Ectodermal cell (in vitro differentiated cells): ENCODE measurements around the gene ARL10.

ENCODE experiments used
- H3K27ac ChIP-seq: 2 replicates; pipeline ENCODE4 v1.7.0; 2013; ENCODE audit warnings: mild to moderate bottlenecking, low read depth, low read length; ENCODE audit not compliant: insufficient read depth, poor library complexity, severe bottlenecking
- H3K27me3 ChIP-seq: 2 replicates; pipeline ENCODE4 v1.7.0; 2013; ENCODE audit warnings: mild to moderate bottlenecking, low read length; ENCODE audit not compliant: insufficient read depth, control insufficient read depth, poor library complexity, severe bottlenecking
- H3K36me3 ChIP-seq: one replicate; pipeline ENCODE4 v1.7.0; 2013; ENCODE audit warnings: low read length; ENCODE audit not compliant: control insufficient read depth, insufficient read depth
- H3K4me1 ChIP-seq: one replicate; pipeline ENCODE4 v1.7.0; 2013; ENCODE audit warnings: low read length; ENCODE audit not compliant: control insufficient read depth, insufficient read depth
- H3K4me3 ChIP-seq: 2 replicates; pipeline ENCODE4 v1.7.0; 2013; ENCODE audit warnings: low read depth, low read length, control low read depth; ENCODE audit not compliant: insufficient read depth
- H3K9me3 ChIP-seq: 2 replicates; pipeline ENCODE4 v1.7.0; 2013; ENCODE audit warnings: mild to moderate bottlenecking, low read length, moderate library complexity; ENCODE audit not compliant: control insufficient read depth
- WGBS, 2 experiments: methylation state at CpG; one replicate each; pipeline ENCODE4 v1.1.7; 2013; ENCODE audit warnings: missing lambda C conversion rate in 2 of 2; 5-methylcytosine and 5-hydroxymethylcytosine counted together

Gene ARL10

DNA sequence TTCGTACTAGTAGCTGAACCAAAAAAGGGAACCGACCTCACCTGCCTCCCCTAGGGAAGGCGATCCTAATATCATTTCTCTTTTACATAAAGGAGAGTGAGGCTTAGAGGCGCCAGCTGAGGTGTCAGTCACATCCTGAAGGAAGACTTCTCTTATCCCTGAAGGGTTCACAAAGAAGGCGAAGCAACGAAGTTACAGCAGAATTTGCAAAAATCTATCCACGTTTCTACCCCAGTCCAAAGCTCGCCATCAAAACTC is 3.1 kb upstream of the ARL10 start:
- WGBS, 2 experiments: 51 to 54% methylated on average over 8 of the region's 8 CpGs
- peaks cover 55% of the 10 kb centered on the region for H3K27me3 ChIP-seq
- H3K9me3 ChIP-seq: no peaks in the 10 kb centered on the region
- H3K36me3 ChIP-seq: peaks cover 7% of the 10 kb centered on the region
- H3K27ac ChIP-seq: no peak overlapping the region
- no peaks in the 10 kb centered on the region for H3K4me1 ChIP-seq
- H3K4me3 ChIP-seq: peak overlapping the region; percentile 99

DNA sequence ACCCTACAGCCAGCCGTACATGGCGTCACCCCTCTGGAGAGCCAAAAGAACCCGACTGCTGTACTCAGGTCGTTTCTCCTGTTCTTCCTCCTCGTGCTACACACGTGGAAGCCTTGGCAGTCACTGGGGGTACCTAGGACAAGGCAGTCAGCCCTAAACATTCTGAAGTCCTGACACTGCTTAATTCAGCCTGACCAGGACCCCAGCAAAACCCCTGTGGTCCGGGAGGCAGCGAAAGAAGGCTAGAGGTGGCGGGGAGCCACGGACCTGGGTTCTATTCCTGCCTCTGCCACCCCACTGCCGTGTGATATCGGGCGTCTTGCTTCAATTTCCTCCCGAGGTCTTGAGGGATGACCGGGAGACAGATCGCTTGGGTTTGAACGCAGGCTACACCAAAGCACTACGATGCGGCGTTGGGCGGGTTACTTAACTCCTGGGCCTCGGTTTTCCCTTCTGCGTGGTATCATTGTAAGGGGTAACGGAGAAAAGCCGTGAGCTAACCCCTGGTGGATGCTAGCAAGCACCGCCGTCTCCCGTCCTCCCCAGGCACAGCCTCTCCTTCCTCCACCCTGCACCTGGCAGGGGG is 429 bp upstream of the ARL10 start:
- Histone ChIP-seq H3K4me1 (no peaks in the 10 kb centered on the region), H3K9me3 (no peaks in the 10 kb centered on the region), H3K4me3 (peak overlapping the region; percentile 70), H3K27me3 (peaks cover 59% of the 10 kb centered on the region), H3K27ac (no peak overlapping the region), H3K36me3 (peaks cover 6% of the 10 kb centered on the region)
- 41% methylated on average over 27 to 28 of the region's 28 CpGs for WGBS, 2 experiments

DNA sequence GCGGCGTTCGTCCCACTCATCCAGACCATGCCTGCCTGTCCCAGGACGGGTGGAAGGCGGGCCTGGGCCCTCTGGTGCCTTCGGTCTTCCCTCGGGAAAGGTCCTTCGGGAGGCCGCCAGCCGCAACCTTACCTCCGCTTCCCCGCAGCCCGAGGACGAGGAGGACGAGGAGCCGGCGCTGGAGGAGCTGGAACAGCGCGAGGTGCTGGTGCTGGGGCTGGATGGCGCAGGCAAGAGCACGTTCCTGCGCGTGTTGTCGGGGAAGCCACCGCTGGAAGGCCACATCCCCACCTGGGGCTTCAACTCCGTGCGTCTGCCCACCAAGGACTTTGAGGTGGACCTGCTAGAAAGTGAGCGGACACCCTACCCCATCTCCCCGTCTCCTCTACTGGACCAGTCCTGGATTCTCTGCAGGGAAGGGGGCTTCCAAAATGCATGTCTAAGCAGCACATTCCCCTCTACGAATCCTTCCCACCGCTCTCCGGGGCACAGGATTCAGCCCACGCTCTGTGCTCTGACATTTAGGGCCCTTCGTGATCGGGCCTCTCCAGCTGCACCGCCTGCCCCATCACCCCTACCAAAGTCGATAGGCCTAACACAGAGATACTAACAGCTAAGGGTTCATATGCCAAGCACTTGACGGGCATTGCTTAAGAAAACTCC is 1.1 kb downstream of the ARL10 start:
- no peak overlapping the region for H3K27ac ChIP-seq

DNA sequence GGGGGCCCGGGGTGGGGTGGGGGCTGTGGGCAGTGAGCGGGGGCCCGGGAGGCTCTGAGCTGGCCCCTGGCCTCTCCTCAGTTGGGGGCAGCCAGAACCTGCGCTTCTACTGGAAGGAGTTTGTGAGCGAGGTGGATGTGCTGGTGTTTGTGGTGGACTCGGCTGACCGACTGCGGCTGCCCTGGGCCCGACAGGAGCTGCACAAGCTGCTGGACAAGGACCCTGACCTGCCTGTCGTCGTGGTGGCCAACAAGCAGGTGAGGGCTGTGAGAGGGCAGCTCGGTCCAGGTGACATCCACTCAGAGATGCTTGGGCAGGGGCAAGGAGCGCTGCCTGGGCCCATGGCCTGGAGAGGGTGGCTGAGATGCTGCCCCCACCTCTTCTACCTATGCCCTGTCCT is 3.4 kb downstream of the ARL10 start:
- Histone ChIP-seq H3K4me1 (no peaks in the 10 kb centered on the region), H3K36me3 (peaks cover 6% of the 10 kb centered on the region), H3K9me3 (no peaks in the 10 kb centered on the region), H3K27ac (no peak overlapping the region), H3K4me3 (no peak overlapping the region), H3K27me3 (peaks cover 38% of the 10 kb centered on the region)
- 92 to 95% methylated on average over 13 of the region's 13 CpGs for WGBS, 2 experiments

More for the DNA sequence above, 1.1 kb downstream of the ARL10 start:
- WGBS, 2 experiments: 30% methylated on average over 38 of the region's 38 CpGs
- Histone ChIP-seq H3K36me3 (peaks cover 6% of the 10 kb centered on the region), H3K9me3 (no peaks in the 10 kb centered on the region), H3K4me3 (peak overlapping the region; percentile 70), H3K27me3 (peaks cover 59% of the 10 kb centered on the region), H3K4me1 (no peaks in the 10 kb centered on the region)

DNA sequence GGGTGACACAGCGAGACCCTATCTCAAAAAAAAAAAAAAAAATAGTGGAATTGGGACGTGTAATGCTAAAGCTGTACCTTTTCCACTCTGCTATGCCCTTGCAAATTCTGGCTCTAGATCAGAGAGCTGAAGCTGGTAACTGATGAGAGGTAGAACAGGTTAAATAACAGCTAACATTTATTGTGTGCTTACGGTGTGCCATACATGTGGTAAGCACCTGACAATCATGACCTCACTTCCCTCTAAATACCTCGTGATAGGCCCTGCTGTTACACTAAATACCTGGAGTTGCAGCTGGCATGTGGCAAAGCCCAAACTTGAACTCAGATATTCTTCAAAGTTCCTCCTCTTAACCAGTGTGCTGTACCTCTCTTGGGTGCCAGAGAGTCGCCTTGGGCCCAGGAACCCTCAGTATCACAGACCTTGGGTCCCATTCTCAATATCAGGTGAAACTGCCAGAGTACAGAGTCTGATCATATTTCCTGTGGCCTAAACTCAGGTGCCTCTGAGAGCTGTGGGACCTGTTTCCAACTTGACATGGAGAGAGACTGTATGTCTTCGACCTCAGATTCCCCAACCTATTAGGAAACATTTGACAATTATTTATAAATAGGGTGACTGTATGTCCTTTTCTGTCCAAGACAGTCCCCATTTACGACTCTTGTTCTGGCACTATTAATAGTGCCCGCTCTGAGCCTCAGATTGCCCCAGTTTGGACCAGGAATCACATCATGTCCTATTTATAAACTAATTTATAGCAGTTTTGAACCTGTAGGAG is 4.8 kb downstream of the ARL10 start:
- 92 to 94% methylated on average over 8 of the region's 8 CpGs for WGBS, 2 experiments
- no peaks in the 10 kb centered on the region for H3K9me3 ChIP-seq
- H3K4me1 ChIP-seq: no peaks in the 10 kb centered on the region
- peaks cover 24% of the 10 kb centered on the region for H3K27me3 ChIP-seq
- H3K27ac ChIP-seq: no peak overlapping the region
- no peak overlapping the region for H3K4me3 ChIP-seq
- peaks cover 6% of the 10 kb centered on the region for H3K36me3 ChIP-seq

DNA sequence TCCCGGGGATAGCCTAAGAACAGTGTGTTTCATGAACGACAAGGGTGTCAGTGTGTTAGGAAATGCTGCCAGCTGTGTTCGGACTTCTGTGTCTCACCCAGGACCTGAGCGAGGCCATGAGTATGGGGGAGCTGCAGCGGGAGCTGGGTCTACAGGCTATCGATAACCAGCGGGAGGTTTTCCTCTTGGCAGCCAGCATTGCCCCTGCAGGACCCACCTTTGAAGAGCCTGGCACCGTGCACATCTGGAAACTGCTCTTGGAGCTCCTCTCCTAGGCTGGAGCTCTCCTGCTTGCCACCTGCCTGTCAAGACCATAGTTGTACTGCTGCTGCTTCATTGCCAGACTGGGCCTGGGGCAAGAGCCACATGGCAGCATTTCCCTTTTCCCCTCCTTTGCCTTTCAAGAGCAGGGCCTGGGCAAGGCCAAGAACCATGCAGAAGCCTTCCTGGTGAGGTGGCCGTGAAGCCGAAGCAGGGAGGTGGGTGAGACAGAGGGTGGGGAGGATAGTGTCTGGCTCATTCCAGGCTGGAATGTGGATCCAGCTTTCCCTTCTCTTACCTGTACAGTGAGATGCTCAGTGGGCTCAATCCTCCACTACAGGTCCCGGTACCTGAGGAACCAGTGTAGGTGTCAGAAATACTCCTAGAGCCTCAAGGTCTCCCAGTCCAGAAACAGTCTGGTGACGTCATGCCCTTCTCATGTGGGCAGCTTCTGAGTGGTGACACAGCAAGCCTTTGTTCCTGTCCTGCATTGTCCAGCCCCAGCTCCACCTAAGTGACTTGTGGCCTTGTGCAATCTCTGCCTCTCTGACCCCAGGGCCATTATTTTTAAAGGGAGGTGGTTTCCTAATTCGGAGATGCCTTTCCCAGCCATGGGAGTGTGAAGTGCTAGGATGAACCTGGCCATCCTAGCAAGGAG is 6.6 kb downstream of the ARL10 start:
- H3K27me3 ChIP-seq: peaks cover 6% of the 10 kb centered on the region
- WGBS, 2 experiments: 93 to 94% methylated on average over 13 of the region's 13 CpGs
- H3K9me3 ChIP-seq: no peaks in the 10 kb centered on the region
- no peak overlapping the region for H3K27ac ChIP-seq
- H3K4me3 ChIP-seq: no peak overlapping the region
- no peaks in the 10 kb centered on the region for H3K4me1 ChIP-seq
- H3K36me3 ChIP-seq: peaks cover 6% of the 10 kb centered on the region

DNA sequence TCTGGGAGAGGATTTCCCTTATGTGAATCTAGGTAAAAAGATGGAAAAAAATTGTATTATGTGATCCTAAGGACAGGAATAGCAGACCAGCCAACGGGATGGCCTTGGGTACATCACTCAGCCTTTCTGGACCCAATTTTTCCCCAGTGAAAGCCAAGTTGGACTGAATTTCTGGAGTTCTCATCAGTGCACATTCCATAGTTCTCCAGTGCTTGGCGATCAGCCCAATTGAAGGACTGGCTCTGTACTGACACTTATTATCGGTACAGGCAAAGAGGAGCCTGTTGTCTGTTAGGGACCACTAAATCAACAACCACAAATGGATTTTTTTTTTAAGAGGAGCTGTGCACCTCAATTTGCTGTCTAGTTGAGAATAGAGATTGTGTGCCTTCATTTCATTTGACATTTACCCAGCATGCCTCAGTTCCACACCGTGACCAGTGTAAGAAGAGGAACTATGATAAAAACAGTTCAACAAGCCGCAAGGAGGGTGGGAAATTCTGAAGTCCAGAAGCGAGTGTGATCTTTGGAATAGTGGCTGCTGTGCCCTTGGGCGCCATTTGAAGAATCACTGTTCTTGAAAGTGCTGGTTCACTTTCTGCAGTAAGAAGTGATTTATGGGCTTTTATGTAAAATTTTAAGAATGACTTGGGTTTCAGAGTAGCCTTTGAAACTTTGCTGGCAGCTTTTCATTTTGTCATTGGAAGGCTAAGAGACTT is 8.0 kb downstream of the ARL10 start:
- Histone ChIP-seq H3K4me3 (no peak overlapping the region), H3K4me1 (no peaks in the 10 kb centered on the region), H3K9me3 (no peaks in the 10 kb centered on the region), H3K27me3 (no peaks in the 10 kb centered on the region), H3K36me3 (no peaks in the 10 kb centered on the region), H3K27ac (no peak overlapping the region)
- WGBS, 2 experiments: 94 to 95% methylated on average over 7 of the region's 7 CpGs

DNA sequence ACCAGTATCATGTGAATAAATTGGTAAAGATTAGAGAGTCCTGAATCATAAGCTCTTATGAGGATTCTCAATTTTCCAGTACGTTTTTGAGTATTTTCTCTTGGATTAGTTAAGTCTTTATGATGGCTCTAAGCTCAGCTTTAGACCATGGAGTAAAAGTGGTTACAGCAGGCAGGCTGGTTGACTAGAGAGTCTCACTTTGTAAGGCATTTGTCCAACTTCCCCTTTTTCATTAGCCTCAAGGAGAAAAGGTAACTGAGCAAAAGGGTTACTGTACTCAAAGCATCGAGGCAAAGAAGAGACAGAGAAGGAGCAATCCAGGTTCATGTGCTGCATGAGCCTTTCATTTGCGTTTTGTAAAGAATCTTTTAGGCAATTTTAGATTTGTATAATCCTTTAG is 14.6 kb downstream of the ARL10 start:
- H3K36me3 ChIP-seq: peaks cover 6% of the 10 kb centered on the region
- no peaks in the 10 kb centered on the region for H3K9me3 ChIP-seq
- no peaks in the 10 kb centered on the region for H3K27me3 ChIP-seq
- no peaks in the 10 kb centered on the region for H3K4me1 ChIP-seq
- 91 to 92% methylated on average over 3 of the region's 3 CpGs for WGBS, 2 experiments
- H3K27ac ChIP-seq: no peak overlapping the region
- no peak overlapping the region for H3K4me3 ChIP-seq

DNA sequence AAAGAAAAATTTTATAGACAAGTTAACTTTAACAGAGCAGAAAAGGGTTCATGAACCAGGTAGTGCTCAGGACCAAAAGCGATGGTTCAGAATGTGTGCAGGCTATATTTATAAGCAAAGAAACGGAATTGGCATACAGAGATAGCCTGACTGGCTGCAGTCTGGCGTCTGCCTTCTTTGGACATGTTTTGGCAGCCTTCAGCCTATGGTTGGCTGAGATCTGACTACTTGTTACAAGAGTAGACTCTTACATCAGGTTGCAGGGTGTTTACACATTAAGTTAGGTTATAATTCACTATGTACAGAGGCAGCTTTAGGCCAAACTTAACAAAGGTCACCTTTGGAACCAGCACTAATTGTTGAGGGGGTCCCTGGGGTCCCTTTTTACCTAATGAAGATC is 16.1 kb downstream of the ARL10 start:
- Histone ChIP-seq H3K4me1 (no peaks in the 10 kb centered on the region), H3K9me3 (no peaks in the 10 kb centered on the region), H3K36me3 (peaks cover 13% of the 10 kb centered on the region), H3K27me3 (no peaks in the 10 kb centered on the region), H3K4me3 (no peak overlapping the region), H3K27ac (no peak overlapping the region)
- WGBS, 2 experiments: 82 to 95% methylated on average over 3 of the region's 3 CpGs
